Mucosa of descending colon (tissue), 3 donors: ENCODE measurements around the gene UMAD1. TPM values are rescaled to one million over a fixed set of nuclear protein-coding genes. Genes with fewer than 3 reads are reported as not detected.

Source experiments
- ATAC-seq: fragments of 200-7000 bp; cut with Tn5 transposase; one replicate; pipeline ENCODE4 v1.9.1; 2020; ENCODE audit warnings: mild to moderate bottlenecking, moderate library complexity
- DNase-seq, 3 donors: peaks; one replicate each; pipeline ENCODE4 v3.0.0-alpha.2; 2020
- H3K36me3 ChIP-seq: fragments of 200-600 bp; one replicate; pipeline ENCODE4 v1.8.0; 2021; ENCODE audit warnings: low read depth, mild to moderate bottlenecking
- H3K4me1 ChIP-seq: fragments of 200-600 bp; one replicate; pipeline ENCODE4 v1.8.0; 2021; ENCODE audit warnings: low read depth, mild to moderate bottlenecking
- H3K4me3 ChIP-seq: fragments of 200-600 bp; one replicate; pipeline ENCODE4 v1.8.0; 2021; ENCODE audit warnings: mild to moderate bottlenecking
- H3K9me3 ChIP-seq: fragments of 200-600 bp; one replicate; pipeline ENCODE4 v1.8.0; 2021; ENCODE audit warnings: mild to moderate bottlenecking
- CTCF ChIP-seq: fragments of 200-600 bp; IDR thresholded peaks from one replicate; pipeline ENCODE4 v1.8.0; 2022; ENCODE audit warnings: antibody characterized with exemption, mild to moderate bottlenecking
- intact Hi-C, 2 donors: fragments of 100-400 bp; cut with DNase I in 1 of 2; cut with micrococcal nuclease in 1 of 2; formaldehyde crosslinking; loops; one replicate each; pipeline versions ENCODE4 v1.11.0 to v1.11.1; 2022; cut with DNase I, micrococcal nuclease
- total RNA-seq, 3 donors: library from RNA; stranded (reverse); fragmentation: NEBNext Ultra II Directional in 2 of 3; extraction: Animal tissue kit (Norgen Biotek cat#: 25700) in 2 of 3; gene quantifications; one replicate each; pipeline versions ENCODE4 v1.2.1 to v1.2.4, GENCODE V29; 2021 to 2023
- donor health status: DM: no; HTN: no; CAD: no; lungs with moderate emphysema.
- donor health status: DM: no; HTN: no; CAD: no.
- donor health status: DM: no; HTN: yes; CAD: no.

Gene UMAD1
- total RNA-seq, 3 donors from 2014 or later: 18.5 to 22.1 (median 18.6) TPM

- no peaks in the 10 kb centered on the region for H3K36me3 ChIP-seq
- H3K4me1 ChIP-seq: peaks cover 7% of the 10 kb centered on the region
- no peak for TF ChIP-seq CTCF
- no peak overlapping the region for H3K4me3 ChIP-seq
- DNase-seq (no peak), ATAC-seq (no peak)
- intact Hi-C loops: no loop called here
- no peaks in the 10 kb centered on the region for H3K9me3 ChIP-seq
These were observed 59.4 kb downstream of the UMAD1 start for GRCh38 chr7:7699970-7700369.

GRCh38 chr7:7701527-7701926 is 61.0 kb downstream of the UMAD1 start:
- Histone ChIP-seq H3K36me3 (no peaks in the 10 kb centered on the region), H3K4me3 (no peak overlapping the region), H3K9me3 (no peaks in the 10 kb centered on the region), H3K4me1 (peaks cover 7% of the 10 kb centered on the region)
- no peak for TF ChIP-seq CTCF
- DNase-seq: no peak
- ATAC-seq: no peak
- intact Hi-C loops: no loop called here

- Histone ChIP-seq H3K4me3 (no peak overlapping the region), H3K9me3 (no peaks in the 10 kb centered on the region), H3K4me1 (peaks cover 7% of the 10 kb centered on the region), H3K36me3 (no peaks in the 10 kb centered on the region)
- intact Hi-C loops: no loop called here
- TF ChIP-seq CTCF: no peak
- DNase-seq: no peak
- ATAC-seq: peak; percentile 10
These were observed 62.3 kb downstream of the UMAD1 start for GRCh38 chr7:7702826-7703225.

- Histone ChIP-seq H3K4me3 (no peak overlapping the region), H3K4me1 (peaks cover 7% of the 10 kb centered on the region), H3K9me3 (no peaks in the 10 kb centered on the region), H3K36me3 (no peaks in the 10 kb centered on the region)
- TF ChIP-seq CTCF: no peak
- peak; percentile 65 for ATAC-seq
- intact Hi-C loops: no loop called here
- no peak for DNase-seq
These were observed 62.9 kb downstream of the UMAD1 start for GRCh38 chr7:7703427-7703826.

- intact Hi-C loops: no loop called here
- Histone ChIP-seq H3K4me3 (no peak overlapping the region), H3K4me1 (peaks cover 7% of the 10 kb centered on the region), H3K36me3 (no peaks in the 10 kb centered on the region), H3K9me3 (no peaks in the 10 kb centered on the region)
- DNase-seq (no peak), ATAC-seq (no peak)
- no peak for TF ChIP-seq CTCF
These were observed 64.3 kb downstream of the UMAD1 start for GRCh38 chr7:7704867-7705266.

- intact Hi-C loops: no loop called here
- H3K36me3 ChIP-seq: no peaks in the 10 kb centered on the region
- DNase-seq (no peak), ATAC-seq (no peak)
- no peaks in the 10 kb centered on the region for H3K9me3 ChIP-seq
- no peak overlapping the region for H3K4me3 ChIP-seq
- H3K4me1 ChIP-seq: peaks cover 7% of the 10 kb centered on the region
- TF ChIP-seq CTCF: no peak
These were observed 64.8 kb downstream of the UMAD1 start for GRCh38 chr7:7705318-7705717.
